Measurements from ENCODE around the gene NUBPL.

GRCh38 chr14:31660191-31660590 is 99.0 kb downstream of the NUBPL start:
- TF ChIP-seq SUZ12 (IDR thresholded peaks at IDR 0.05; ENCODE audit: extremely low read depth, insufficient read depth, insufficient read length) (no peak), ZNF274 (IDR thresholded peaks at IDR 0.05; ENCODE audit: low read depth, low read length) (no peak), YY1 (IDR thresholded peaks at IDR 0.05; ENCODE audit: insufficient read depth, insufficient read length) (no peak)
